Stimulated activated naive CD8-positive, alpha-beta T cell treated with anti-CD3 and anti-CD28 coated beads, Interleukin-15, Interleukin-2, amounts not matched to agents 100 U/mL and 50 U/mL, for 24 hours (primary cell): ENCODE results near the gene SLC25A1.

ENCODE experiments used
- ATAC-seq: fragments of 150-1000 bp; cut with Tn5 transposase; one replicate; pipeline ENCODE4 v1.10.0; 2021
- DNase-seq: peaks from one replicate; pipeline ENCODE4 v3.0.0; 2021

The SLC25A1 gene

DNA sequence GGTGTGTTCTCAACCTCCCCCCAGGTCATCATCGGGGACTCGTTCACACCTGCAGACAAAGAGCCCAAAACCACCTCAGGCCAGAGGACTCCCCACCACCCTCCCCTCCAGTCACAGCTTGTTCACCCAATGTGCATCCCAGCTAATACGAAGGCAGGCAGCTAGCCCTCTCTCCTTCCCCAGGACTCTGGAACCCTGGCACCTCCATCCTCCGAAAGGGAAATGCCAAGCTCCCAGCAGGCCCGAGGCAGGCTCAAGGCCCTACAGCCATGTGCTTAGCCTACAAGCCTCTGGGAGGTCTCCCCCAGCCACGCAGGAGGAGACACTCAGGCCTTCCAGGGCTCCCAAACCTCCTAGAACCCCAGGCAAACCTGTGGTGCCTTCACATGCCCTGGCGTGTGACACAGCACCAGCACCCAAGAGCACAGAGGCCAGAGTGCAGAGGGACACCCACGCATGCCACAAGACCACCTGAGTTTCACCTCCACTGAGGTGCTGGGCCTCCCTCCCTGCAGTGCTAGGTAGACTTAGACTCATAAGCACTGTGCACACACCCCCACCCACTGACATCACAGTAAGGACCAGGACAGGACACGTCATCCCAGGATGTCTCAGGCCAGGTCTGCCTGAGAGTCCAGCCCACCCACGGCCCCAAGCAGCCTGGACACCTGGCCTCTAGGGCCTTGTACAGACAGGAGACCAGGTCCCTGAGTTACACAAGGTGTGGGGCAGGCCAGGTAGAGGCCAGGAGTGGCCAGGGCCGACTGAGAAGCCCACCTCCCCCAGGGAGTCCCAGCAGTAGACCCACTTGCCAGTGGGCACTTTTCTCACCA lies 40.9 kb downstream of the SLC25A1 start:
- DNase-seq: no peak
- no peak for ATAC-seq

DNA sequence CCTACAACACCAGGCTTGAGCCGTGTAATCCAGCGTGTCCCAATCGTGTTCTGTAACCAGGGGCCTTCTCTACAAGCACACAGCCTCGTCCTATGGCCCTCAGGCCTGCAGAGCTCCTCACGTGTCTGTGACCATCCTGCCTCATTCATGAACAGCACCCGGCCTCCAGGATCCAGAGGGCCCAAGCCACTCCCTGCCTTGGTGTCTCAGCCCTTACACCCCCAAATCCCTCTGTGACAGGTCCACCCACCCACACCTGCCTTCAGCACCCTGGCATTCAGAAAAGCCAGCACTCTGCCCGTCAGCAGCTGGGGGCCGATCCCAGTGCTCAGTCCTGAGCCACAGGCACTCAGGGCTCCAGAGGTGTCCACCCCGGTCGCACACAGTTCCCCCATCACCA lies 41.6 kb downstream of the SLC25A1 start:
- DNase-seq (no peak), ATAC-seq (no peak)

DNA sequence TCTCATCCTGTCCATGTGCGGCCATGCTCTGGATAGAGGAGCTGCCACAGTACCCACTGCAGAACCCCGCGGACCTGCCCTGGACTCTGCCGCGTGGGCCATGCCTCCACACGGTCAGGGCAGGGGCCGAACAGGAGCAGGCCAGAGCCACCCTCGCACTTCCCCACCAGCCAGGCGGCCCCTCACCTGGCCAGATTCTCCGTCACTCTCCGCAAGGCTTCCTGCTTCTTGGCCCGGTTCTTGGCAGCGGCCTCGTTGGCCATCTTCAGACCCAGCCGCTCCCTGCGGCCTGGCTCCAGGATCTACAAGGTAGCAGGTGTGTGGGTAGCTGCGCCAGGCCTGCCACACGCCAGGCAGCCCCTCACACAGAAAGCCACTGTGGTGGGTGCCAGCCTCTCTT lies 43.7 kb downstream of the SLC25A1 start:
- ATAC-seq (no peak), DNase-seq (no peak)

DNA sequence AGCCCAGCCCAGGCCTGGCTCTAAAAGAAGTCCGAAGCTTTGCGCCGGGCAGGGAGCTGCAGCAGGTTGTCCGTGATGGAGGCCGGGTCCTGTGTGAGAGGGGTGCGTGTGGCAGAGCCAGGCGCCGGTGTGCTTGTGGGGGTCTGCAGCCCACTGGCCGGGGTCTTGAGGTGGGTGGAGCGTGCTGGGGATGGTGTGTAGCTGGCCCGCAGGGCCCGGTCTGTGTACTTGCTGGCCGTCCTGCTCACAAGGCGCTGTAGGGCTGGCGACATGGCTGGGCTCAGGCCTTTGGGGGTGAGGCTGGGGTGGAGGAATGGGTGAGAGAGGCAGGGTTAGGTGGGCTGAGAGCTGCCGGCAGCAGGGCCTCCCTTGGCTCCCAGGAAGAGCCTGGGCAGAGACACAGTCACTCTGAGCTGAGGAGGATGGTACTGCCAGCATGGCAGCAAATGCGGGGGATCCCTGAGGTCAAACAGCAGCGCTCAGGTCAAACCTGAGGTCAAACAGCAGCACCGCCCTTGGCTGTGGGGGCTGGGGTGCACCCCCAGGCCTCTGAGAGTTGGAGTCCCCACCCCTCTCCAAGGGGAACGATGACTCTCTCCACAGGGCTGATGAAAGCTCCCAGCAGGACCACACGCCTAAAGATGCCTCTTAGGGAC lies 44.2 kb downstream of the SLC25A1 start:
- no peak for DNase-seq
- peak; percentile 5 for ATAC-seq

DNA sequence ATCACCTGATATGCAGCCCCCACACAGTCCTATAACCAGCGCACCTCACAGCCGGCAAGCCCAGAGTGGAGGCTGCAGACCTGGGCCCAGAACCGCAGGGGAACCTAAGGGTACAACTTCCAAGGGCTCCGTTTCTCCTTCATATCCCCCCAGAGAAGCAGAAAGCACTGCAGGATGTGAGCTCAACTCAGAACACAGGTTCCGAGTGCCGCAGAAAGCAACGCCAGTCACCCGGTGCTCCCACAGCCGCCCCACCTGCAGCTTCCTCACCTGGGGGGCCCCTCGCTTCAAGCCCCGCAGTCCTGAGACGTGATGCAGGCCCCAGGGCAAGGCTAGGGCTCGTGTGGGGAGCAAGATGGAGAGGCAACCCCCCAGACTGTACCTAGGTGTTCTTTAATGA lies 45.0 kb downstream of the SLC25A1 start:
- DNase-seq: no peak
- ATAC-seq: no peak

DNA sequence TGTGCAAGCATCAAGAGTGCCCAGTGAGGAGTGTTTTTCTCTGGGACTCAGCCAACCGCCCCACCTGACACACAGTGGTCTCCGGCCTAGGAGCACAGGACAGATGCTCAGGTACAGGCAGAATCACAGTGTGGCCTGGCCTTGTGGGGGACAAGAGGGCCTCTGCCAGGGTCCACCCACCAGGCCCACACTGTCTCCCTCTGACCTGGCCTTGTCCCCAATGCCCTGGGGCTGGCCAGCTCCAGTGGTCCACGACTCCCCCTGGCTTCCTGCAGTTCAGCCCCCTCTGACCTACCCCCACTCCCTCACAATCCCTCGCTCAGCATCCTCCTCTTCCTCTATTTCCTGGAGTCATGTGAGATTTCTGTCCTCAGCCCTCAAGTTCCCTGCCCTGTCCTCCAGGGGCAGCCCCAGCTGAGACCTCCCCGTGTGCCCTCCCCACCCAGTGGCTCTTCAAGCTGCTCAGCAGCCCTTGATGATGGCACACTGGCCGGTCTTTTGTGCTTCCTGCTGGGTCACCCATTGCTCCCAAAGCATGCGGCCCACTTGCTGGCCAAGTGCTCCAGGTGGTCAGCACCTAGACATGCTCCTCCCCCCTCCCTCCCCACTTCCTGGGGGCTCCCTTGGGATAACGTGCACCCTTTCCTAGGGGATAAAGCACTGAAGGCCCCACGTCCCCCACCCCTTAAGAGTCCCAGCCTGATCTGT lies 45.7 kb downstream of the SLC25A1 start:
- ATAC-seq: no peak

DNA sequence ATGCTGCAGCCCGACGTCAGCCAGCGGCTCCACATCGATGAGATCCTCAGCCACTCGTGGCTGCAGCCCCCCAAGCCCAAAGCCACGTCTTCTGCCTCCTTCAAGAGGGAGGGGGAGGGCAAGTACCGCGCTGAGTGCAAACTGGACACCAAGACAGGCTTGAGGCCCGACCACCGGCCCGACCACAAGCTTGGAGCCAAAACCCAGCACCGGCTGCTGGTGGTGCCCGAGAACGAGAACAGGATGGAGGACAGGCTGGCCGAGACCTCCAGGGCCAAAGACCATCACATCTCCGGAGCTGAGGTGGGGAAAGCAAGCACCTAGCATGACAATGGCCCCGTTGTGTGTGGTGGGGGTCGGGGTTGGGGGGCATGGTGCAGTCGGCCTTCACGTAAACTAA lies 46.4 kb downstream of the SLC25A1 start:
- DNase-seq (no peak), ATAC-seq (no peak)

More for the DNA sequence above, 45.7 kb downstream of the SLC25A1 start:
- DNase-seq: no peak

DNA sequence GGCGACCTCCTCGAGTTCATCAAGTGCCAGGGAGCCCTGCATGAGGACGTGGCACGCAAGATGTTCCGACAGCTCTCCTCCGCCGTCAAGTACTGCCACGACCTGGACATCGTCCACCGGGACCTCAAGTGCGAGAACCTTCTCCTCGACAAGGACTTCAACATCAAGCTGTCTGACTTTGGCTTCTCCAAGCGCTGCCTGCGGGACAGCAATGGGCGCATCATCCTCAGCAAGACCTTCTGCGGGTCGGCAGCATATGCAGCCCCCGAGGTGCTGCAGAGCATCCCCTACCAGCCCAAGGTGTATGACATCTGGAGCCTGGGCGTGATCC lies 46.9 kb downstream of the SLC25A1 start:
- DNase-seq (no peak), ATAC-seq (no peak)

DNA sequence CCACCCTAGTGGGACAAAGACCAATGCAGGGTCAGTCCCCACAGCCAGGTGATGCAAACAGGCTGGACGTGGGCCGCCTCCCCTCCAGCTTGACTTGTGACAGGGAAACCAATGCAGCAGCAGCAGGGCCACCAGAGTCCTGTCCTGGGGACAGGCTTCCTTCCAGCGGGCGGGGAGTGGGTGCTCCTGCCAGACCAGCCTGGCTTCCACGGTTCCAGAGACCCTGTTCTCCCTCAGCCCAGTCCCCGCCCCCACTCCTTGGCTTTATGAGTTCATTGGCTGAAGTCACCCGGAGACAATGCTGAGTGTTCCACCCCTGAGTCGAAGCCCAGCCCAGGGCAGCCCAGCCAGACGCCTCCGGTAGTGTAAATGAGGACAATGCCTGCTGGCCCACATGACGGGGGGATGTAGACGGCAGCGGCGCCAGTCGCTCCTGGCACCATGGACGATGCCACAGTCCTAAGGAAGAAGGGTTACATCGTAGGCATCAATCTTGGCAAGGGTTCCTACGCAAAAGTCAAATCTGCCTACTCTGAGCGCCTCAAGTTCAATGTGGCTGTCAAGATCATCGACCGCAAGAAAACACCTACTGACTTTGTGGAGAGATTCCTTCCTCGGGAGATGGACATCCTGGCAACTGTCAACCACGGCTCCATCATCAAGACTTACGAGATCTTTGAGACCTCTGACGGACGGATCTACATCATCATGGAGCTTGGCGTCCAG lies 47.4 kb downstream of the SLC25A1 start, which contains the start of gene TSSK2:
Gene TSSK2 (plus strand): TSS at position 350 of the 726 bp plus-strand sequence. CDS start 92 bp downstream, at position 442.
- DNase-seq (no peak), ATAC-seq (no peak)

DNA sequence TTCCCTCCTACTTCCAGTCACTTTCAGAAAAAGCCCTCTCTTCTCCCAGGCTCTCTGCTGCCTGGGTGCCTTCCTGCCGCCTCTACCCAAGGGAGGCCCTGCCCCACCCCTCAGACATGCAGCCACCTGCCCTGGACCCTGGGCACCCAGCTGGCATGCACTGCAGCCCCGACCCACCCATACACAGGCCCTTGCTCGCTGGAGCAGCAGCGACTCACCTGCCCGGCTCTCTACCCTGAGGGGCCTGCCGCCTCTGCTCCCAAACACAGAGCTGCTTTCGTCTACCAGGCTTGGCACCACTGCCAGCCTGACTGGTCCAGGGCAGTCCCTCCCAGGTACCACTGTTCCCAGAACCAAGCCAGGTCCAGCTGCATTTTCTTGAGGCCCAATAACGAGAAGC lies 48.7 kb downstream of the SLC25A1 start:
- ATAC-seq (no peak), DNase-seq (no peak)

DNA sequence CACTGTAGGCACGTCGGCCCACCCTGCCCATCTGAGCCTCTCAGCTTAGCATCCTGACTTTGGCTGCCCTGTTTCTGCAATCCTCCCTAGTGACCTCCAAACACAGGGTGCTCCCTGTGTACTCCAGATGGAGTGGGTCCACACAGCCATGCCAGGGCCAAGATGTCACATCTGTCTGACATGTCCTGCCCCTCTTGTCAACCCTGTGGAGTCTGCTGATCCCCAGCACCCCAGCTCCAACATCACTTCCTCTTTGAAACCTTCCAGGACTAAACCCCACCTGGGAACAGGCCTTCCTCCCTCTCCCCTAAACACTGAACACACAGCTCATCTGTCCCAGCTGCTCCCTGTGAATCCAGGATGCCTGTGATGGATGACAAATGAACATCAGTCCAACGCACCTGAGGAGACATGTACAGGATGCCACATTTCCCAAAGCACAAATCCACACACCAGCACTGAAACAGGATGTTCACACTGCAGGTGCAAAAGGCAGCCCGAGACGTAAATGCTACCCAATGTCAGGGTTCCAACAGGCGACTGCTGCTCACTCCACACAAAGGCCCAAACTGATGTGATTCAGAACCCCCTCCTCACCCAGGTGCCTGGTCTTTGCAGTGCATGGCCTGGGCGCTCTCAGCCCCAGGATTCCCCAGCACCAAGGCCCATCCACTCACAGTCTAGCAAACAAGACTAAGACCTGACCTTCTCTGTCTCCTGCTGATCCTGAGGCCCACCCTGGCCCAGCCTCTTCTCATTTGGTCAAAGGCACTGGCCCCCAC lies 49.4 kb downstream of the SLC25A1 start:
- ATAC-seq: no peak
- DNase-seq: no peak

DNA sequence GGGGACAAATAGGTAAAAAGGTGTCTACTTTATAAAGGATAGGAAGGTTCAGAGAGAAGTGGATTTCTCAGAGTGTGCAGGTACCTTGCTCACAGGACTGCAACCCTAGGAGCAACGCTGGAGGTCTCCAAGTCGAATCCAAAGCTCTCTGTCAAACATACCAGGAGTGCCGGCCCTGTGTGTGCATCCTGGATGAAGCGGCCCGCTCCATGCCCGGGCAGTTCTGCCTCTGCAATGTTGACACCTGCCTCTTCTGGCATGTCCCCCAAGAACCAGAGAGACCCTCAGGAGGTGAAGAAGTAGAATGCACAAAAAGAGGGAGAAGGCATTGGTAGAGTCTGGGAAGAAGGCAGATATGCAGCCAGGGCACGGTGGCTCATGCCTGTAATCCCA lies 50.5 kb downstream of the SLC25A1 start:
- ATAC-seq: no peak
- DNase-seq: no peak

DNA sequence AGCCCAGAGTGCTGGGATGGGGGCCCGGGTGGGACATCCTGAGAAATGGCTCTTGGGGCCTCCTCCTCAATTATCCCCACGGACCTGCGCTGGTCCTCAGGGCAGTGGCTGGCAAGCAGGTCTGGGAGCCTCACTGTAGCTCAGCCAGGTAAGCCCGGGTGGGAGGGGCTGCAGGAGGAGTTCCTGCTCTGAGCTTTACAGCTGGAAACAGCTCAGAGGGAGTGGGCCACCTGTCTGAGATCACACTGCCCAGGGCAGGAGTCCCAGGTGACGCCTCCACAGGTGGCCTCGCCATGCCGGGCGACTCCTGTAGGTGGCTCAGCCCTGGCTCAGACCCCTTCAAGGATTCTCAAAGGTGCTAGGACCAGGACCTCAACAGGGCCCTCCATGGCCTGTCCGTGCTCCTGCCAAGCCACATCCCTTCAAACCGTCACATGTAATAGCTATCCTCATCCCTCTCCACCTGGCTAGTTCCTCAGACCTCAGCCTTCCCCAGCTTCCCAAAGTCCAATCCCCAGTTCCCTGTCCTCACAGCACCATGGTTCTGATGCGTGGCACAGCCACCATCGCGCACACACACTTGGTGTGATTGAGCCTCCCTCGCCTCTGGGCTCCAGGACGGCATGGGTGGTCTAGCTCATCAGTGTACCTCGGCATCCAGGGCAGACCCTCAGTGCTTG lies 51.1 kb downstream of the SLC25A1 start:
- no peak for DNase-seq
- ATAC-seq: no peak

DNA sequence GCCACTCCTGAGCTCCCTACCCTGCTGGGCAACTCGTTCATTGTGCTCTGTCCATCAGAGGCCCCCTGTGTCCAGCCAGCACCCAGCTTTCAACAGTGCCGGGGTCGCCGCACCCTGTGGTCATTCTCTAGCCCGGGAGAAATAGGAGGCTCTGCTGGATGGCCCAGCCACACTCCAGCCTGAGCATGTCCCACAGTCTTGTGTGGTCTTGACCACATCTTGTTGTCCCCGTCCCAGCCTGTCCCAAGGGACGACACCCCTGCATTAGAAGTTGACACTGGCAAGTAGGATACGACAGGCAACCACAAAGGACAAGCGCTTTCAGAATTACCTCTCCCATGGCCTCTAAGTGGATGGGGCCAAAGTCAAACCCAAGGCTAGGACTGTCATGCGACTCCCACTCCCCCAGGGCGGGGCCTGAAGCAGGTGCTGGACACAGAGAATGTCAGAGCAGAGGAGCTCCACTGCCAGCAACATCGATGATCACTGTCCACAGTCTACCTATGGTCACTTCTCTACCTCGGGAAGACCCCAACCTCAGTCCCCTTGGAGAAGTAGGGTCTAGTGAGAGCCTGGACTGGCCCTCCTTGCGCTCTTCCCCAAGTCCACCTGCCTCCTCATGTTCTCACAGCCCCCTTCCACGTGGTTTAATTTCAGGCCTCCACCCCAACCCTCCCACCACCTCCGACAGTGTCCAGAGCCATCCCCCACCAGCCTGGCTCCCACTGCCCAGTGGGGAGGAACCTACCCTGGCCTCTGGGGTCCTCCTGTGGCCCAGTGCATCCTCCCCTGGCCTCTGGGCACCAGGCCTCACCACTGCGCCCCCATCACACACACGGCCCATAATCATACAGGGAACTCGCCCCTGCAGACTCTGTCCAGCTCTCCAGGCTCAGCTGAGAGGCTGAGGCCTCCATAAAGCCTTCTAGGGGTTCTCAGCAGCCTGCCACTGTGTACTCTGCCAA lies 51.9 kb downstream of the SLC25A1 start:
- ATAC-seq: no peak
- no peak for DNase-seq
